Kidney epithelial cell (primary cell): ENCODE results near the gene MYO1A. TPM values are rescaled to one million over a fixed set of nuclear protein-coding genes. Genes with fewer than 3 reads are reported as not detected.
"Not testable (repeated sequence)": the region's sequence is repeated elsewhere in the genome, so short reads cannot be mapped to it uniquely, and the experiment has no call there.

ENCODE experiments used
- DNase-seq: peaks from one replicate; pipeline ENCODE4 v3.0.0-alpha.2; 2010; ENCODE audit warnings: low read depth
- H3K27me3 ChIP-seq: 2 replicates; pipeline ENCODE4 v1.6.0; 2011; ENCODE audit warnings: low read length; ENCODE audit not compliant: control insufficient read depth, insufficient read depth
- H3K36me3 ChIP-seq: 2 replicates; pipeline ENCODE4 v1.5.1; 2011; ENCODE audit warnings: low read length; ENCODE audit not compliant: control insufficient read depth, insufficient read depth
- H3K4me3 ChIP-seq: 2 replicates; pipeline ENCODE4 v1.5.1; 2011; ENCODE audit warnings: low read depth, mild to moderate bottlenecking, control low read depth, low read length
- total RNA-seq: library from RNA; depleted of rRNA; stranded (reverse); fragments of >200 nt; gene quantifications from 2 replicates; pipeline ENCODE4 v1.2.3, GENCODE V29; 2015
- TF ChIP-seq, protein P1 (sequence below): IDR thresholded peaks from 2 replicates; pipeline ENCODE4 v1.5.1; 2011; ENCODE audit warnings: mild to moderate bottlenecking, moderate library complexity, low read length, control low read depth, inconsistent platforms; ENCODE audit not compliant: insufficient read depth, poor library complexity, severe bottlenecking

Gene MYO1A
- total RNA-seq, 1 donor from 2014 or later: not detected

DNA sequence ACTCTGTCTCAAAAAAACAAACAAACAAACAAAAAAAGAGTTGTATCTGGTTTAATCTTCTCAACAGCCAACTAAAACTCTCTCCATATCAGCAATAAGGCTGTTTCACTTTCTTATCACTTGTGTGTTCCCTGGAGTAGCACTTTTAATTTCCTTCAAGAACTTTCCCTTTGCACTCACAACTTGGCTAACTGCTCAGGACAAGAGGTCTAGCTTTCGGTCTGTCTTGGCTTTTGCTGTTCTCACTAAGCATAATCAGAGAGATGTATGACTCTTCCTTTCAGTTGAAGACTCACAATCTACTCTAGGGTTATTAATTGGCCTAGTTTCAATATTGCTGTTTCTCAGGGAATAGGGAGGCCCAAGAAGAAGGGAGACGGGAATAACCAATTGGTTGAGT is 16.3 kb upstream of the MYO1A start:
- Histone ChIP-seq H3K4me3 (no peak overlapping the region), H3K27me3 (no peaks in the 10 kb centered on the region), H3K36me3 (no peaks in the 10 kb centered on the region)
- no peak for DNase-seq
- TF ChIP-seq, protein P1, sequence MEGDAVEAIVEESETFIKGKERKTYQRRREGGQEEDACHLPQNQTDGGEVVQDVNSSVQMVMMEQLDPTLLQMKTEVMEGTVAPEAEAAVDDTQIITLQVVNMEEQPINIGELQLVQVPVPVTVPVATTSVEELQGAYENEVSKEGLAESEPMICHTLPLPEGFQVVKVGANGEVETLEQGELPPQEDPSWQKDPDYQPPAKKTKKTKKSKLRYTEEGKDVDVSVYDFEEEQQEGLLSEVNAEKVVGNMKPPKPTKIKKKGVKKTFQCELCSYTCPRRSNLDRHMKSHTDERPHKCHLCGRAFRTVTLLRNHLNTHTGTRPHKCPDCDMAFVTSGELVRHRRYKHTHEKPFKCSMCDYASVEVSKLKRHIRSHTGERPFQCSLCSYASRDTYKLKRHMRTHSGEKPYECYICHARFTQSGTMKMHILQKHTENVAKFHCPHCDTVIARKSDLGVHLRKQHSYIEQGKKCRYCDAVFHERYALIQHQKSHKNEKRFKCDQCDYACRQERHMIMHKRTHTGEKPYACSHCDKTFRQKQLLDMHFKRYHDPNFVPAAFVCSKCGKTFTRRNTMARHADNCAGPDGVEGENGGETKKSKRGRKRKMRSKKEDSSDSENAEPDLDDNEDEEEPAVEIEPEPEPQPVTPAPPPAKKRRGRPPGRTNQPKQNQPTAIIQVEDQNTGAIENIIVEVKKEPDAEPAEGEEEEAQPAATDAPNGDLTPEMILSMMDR: no peak

DNA sequence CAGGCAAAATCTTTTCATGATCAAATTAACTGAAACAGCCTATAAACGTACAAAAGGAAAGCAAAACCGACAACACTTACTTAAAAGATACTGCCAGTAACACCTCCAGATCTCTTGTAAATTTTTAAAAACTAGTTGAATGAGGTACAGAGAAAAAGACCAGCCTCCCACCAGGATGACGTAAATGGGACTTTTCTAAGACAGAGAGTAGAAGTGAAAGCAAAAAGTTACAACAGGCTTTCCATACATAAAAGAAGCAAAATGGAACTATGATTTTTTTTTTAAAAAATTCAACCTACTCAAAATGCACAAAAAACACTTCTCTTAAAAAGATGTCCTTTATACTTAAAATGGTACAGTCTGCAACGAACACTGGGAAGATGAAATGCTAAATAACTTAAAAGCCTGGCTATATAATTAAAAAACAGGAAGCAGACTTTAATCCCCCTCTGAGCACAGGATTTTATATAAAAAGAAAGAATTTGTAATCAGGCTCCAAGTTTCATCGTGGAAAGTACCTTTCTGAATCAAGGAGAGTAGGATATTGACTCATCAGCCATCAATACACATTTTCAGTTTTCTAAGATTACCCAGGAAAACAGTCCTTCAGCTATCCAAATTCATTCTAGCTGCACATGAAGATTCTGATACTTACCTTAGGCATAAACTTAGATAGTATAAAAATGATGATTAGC is 14.2 kb upstream of the MYO1A start:
- no peaks in the 10 kb centered on the region for H3K36me3 ChIP-seq
- TF ChIP-seq, protein P1: no peak
- no peaks in the 10 kb centered on the region for H3K27me3 ChIP-seq
- H3K4me3 ChIP-seq: no peak overlapping the region
- no peak for DNase-seq

DNA sequence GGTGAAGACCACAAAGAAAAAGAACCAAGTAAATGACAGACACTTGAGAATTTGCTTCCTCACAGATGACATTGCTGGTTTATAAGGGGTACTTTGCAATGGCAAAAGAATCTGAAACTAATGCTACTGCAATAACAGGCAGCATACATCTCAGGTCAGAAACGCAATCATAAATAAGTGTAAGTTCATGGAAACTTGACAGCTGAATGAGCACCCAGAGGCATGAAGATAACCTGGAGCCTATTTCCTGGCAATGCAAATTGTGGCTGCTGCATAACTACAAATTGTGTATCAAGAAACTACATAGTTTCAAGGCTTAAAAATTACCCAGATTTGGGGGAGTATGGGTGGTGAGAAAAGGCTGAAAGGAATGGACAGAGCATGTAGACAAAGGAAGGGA is 8.5 kb upstream of the MYO1A start:
- Histone ChIP-seq H3K36me3 (peaks cover 2% of the 10 kb centered on the region), H3K27me3 (no peaks in the 10 kb centered on the region), H3K4me3 (no peak overlapping the region)
- TF ChIP-seq, protein P1: no peak
- DNase-seq: no peak

DNA sequence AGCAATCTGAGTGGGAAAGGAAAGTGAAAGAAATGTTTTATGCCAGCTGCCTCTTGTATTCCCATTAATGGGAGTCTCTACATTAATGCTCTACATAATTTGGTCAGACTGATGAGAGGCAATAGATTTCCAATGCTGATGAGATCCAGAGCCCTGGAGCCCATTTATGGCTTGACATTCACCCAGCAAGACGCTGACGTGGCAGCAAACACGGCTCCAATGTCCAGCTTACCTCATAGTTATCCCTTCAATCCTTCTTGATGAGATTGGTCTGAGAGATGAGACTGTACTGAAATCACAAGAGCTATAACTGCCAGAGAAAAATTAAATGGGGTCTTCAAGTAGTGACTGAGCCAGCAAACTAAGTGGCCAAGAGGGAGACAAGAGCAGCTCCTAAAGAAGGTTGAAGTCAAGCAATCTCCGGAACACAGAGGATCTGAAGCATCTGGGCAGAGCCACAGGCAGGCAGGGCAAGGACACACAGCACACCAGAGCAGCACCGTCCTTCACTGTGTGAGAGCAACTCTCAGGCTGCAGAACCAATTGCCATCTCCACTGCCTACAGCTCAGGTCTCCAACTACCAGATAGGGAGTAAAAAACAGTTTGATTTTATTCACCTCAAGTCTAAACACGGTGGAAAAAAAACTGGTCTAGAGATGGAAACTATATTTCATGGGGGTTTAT is 7.3 kb upstream of the MYO1A start:
- TF ChIP-seq, protein P1: no peak
- no peak for DNase-seq
- Histone ChIP-seq H3K27me3 (no peaks in the 10 kb centered on the region), H3K4me3 (no peak overlapping the region), H3K36me3 (peaks cover 2% of the 10 kb centered on the region)

DNA sequence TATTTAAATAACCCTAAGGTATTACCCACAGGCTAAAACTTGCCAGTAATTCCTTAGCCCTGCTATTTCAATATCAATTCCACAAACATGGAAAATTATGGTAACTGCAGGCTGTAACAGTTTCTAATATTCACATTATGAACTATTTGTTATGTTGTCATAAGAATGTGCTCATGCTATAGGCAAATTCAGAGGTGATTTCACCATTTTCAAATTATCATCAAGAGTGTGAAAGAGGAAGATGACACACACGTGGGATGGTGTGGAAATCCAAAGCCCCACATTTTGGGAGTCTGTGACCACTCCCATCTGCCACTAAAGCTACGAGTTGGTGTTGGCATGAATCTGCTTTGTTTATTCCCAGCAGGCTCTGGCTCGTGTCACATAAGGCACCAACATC is 5.9 kb upstream of the MYO1A start:
- H3K27me3 ChIP-seq: peaks cover 2% of the 10 kb centered on the region
- TF ChIP-seq, protein P1: no peak
- DNase-seq: no peak
- H3K4me3 ChIP-seq: no peak overlapping the region
- peaks cover 2% of the 10 kb centered on the region for H3K36me3 ChIP-seq

DNA sequence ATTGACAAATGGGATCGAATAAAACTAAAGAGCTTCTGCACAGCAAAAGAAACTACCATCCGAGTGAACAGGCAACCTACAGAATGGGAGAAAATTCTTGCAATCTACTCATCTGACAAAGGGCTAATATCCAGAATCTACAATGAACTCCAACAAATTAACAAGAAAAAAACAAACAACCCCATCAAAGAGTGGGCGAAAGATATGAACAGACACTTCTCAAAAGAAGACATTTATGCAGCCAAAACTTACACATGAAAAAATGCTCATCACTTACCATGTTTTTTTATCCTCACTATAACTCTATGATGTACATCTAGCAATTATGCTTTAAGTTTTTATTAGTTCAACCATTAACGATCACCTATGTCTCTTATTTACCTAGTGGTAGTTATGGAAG is 4.0 kb upstream of the MYO1A start:
- not testable (repeated sequence) for DNase-seq, H3K27me3 ChIP-seq, H3K4me3 ChIP-seq, H3K36me3 ChIP-seq

DNA sequence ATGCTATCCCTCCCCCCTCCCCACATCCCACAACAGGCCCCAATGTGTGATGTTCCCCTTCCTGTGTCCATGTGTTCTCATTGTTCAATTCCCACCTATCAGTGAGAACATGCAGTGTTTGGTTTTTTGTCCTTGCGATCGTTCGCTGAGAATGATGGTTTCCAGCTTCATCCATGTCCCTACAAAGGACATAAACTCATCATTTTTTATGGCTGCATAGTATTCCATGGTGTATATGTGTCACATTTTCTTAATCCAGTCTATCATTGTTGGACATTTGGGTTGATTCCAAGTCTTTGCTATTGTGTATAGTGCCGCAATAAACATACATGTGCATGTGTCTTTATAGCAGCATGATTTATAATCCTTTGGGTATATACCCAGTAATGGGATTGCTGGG is 3.2 kb upstream of the MYO1A start:
- H3K36me3 ChIP-seq, H3K4me3 ChIP-seq, H3K27me3 ChIP-seq, DNase-seq: not testable (repeated sequence)
